ENCODE measurements around the gene IL31RA.
"Not testable (repeated sequence)": the region's sequence is repeated elsewhere in the genome, so short reads cannot be mapped to it uniquely, and the experiment has no call there.

Gene IL31RA

GRCh38 chr5:55850839-55851674, at the start of gene IL31RA:
Gene IL31RA, plus strand, starts transcription at chr5:55851357. Its CDS starts 214 bp downstream, at chr5:55851571.
- DNase-seq = no peak

GRCh38 chr5:55808814-55809213, 42.3 kb upstream of the IL31RA start:
- DNase-seq = not testable (repeated sequence)

- DNase-seq = not testable (repeated sequence)
Measured at GRCh38 chr5:55815939-55816338, 35.2 kb upstream of the IL31RA start.

GRCh38 chr5:55816342-55816741, 34.8 kb upstream of the IL31RA start:
- no peak for DNase-seq

- no peak for DNase-seq
Measured at GRCh38 chr5:55817030-55817429, 34.1 kb upstream of the IL31RA start.

- DNase-seq = no peak
Measured at GRCh38 chr5:55820488-55820887, 30.7 kb upstream of the IL31RA start.

GRCh38 chr5:55821731-55822512, 29.2 kb upstream of the IL31RA start:
- DNase-seq = no peak

- no peak for DNase-seq
Measured at GRCh38 chr5:55823151-55823796, 27.9 kb upstream of the IL31RA start.

GRCh38 chr5:55829956-55830355, 21.2 kb upstream of the IL31RA start:
- DNase-seq = no peak

GRCh38 chr5:55832446-55832845, 18.7 kb upstream of the IL31RA start:
- DNase-seq = no peak

- DNase-seq = no peak
Measured at GRCh38 chr5:55836191-55836590, 15.0 kb upstream of the IL31RA start.

- no peak for DNase-seq
Measured at GRCh38 chr5:55841976-55842375, 9.2 kb upstream of the IL31RA start.

GRCh38 chr5:55847837-55848236, 3.3 kb upstream of the IL31RA start:
- no peak for DNase-seq

- no peak for DNase-seq
Measured at GRCh38 chr5:55848783-55849182, 2.4 kb upstream of the IL31RA start.

- DNase-seq = no peak
Measured at GRCh38 chr5:55851675-55851979, 470 bp downstream of the IL31RA start.

- DNase-seq = no peak
Measured at GRCh38 chr5:55852503-55852902, 1.3 kb downstream of the IL31RA start.

- DNase-seq = no peak
Measured at GRCh38 chr5:55853041-55853670, 2.0 kb downstream of the IL31RA start.

GRCh38 chr5:55853818-55854217, 2.7 kb downstream of the IL31RA start:
- no peak for DNase-seq

GRCh38 chr5:55855509-55855908, 4.4 kb downstream of the IL31RA start:
- DNase-seq = no peak

- DNase-seq = no peak
Measured at GRCh38 chr5:55856516-55857246, 5.5 kb downstream of the IL31RA start.

- no peak for DNase-seq
Measured at GRCh38 chr5:55857247-55857640, 6.1 kb downstream of the IL31RA start.

GRCh38 chr5:55858104-55858503, 6.9 kb downstream of the IL31RA start:
- no peak for DNase-seq

- no peak for DNase-seq
Measured at GRCh38 chr5:55860288-55860687, 9.1 kb downstream of the IL31RA start.

All from NCI-H2081 (cell line).